Renal cortex interstitium (tissue), 11 donors: Measurements from ENCODE around the gene RIN1. TPM values are rescaled to one million over a fixed set of nuclear protein-coding genes. Genes with fewer than 3 reads are reported as not detected.
A peak's percentile ranks its signal among the peaks of the same experiment; 100 is the strongest.

Experiments
- DNase-seq, 11 donors: peaks; one replicate each; pipeline ENCODE4 v3.0.0-alpha.2; 2013; ENCODE audit warnings: low read depth in 9 of 11, low spot score in 4 of 11; ENCODE audit errors: extremely low read depth in 1 of 11
- polyA plus RNA-seq, 3 donors: library from polyadenylated mRNA; unstranded; fragments of 120-200 nt; gene quantifications; one replicate each; pipeline ENCODE4 v1.2.1, GENCODE V29; 2013; ENCODE audit not compliant: insufficient read length in 3 of 3

RIN1 gene
- polyA plus RNA-seq, 3 donors: 1.9 to 3.6 (median 2.8) TPM

GRCh38 chr11:66338276-66339161, 2.3 kb upstream of the RIN1 start:
- DNase-seq: no peak

- no peak for DNase-seq
Observed at GRCh38 chr11:66337103-66337899, 1.1 kb upstream of the RIN1 start.

GRCh38 chr11:66335531-66336233, 552 bp downstream of the RIN1 start:
- no peak for DNase-seq

GRCh38 chr11:66334605-66335442, 1.4 kb downstream of the RIN1 start:
- no peak for DNase-seq

- DNase-seq: no peak
Observed at GRCh38 chr11:66333896-66334604, 2.2 kb downstream of the RIN1 start.

GRCh38 chr11:66333220-66333877, 2.9 kb downstream of the RIN1 start:
- DNase-seq: no peak

GRCh38 chr11:66332371-66333219, 3.6 kb downstream of the RIN1 start:
- DNase-seq: no peak

- no peak for DNase-seq
Observed at GRCh38 chr11:66331542-66332370, 4.5 kb downstream of the RIN1 start.

GRCh38 chr11:66330931-66331330, 5.3 kb downstream of the RIN1 start:
- DNase-seq: no peak

GRCh38 chr11:66329165-66329673, 7.0 kb downstream of the RIN1 start:
- DNase-seq: no peak

GRCh38 chr11:66328302-66329144, 7.7 kb downstream of the RIN1 start:
- peak in 4 of 11 donors; percentile 62 to 72 (median 68) for DNase-seq

- no peak for DNase-seq
Observed at GRCh38 chr11:66328031-66328301, 8.3 kb downstream of the RIN1 start.

GRCh38 chr11:66327171-66328030, 8.8 kb downstream of the RIN1 start:
- no peak for DNase-seq
